ENCODE measurements around the gene THSD4. TPM values are rescaled to one million over a fixed set of nuclear protein-coding genes. Genes with fewer than 3 reads are reported as not detected.
A peak's percentile ranks its signal among the peaks of the same experiment; 100 is the strongest.
"Not testable (repeated sequence)": the region's sequence is repeated elsewhere in the genome, so short reads cannot be mapped to it uniquely, and the experiment has no call there.

The THSD4 gene
- total RNA-seq, 1 donor: 50.9 TPM

- DNase-seq (ENCODE audit: low read depth): no peak
- no peak overlapping the region for H3K4me3 ChIP-seq (ENCODE audit: low read depth, low read length)
- no peak for TF ChIP-seq CTCF (IDR thresholded peaks at IDR 0.05; ENCODE audit: insufficient read depth, low read length)
Observed at GRCh38 chr15:71436854-71437253, 321.6 kb downstream of the THSD4 start.

- DNase-seq (ENCODE audit: low read depth): no peak
- no peak for TF ChIP-seq CTCF (IDR thresholded peaks at IDR 0.05; ENCODE audit: insufficient read depth, low read length)
- no peak overlapping the region for H3K4me3 ChIP-seq (ENCODE audit: low read depth, low read length)
Observed at GRCh38 chr15:71437404-71437803, 322.1 kb downstream of the THSD4 start.

- no peak overlapping the region for H3K4me3 ChIP-seq (ENCODE audit: low read depth, low read length)
- TF ChIP-seq CTCF (IDR thresholded peaks at IDR 0.05; ENCODE audit: insufficient read depth, low read length): no peak
- no peak for DNase-seq (ENCODE audit: low read depth)
Observed at GRCh38 chr15:71437919-71438318, 322.6 kb downstream of the THSD4 start.

GRCh38 chr15:71439478-71439877 is 324.2 kb downstream of the THSD4 start:
- DNase-seq (ENCODE audit: low read depth): not testable (repeated sequence)

GRCh38 chr15:71440489-71441110 is 325.3 kb downstream of the THSD4 start:
- DNase-seq (ENCODE audit: low read depth): peak; percentile 88
- peak; percentile 53 for TF ChIP-seq CTCF (IDR thresholded peaks at IDR 0.05; ENCODE audit: insufficient read depth, low read length)
- no peak overlapping the region for H3K4me3 ChIP-seq (ENCODE audit: low read depth, low read length)

More at GRCh38 chr15:71439478-71439877, 324.2 kb downstream of the THSD4 start:
- not testable (repeated sequence) for H3K4me3 ChIP-seq (ENCODE audit: low read depth, low read length)

- H3K4me3 ChIP-seq (ENCODE audit: low read depth, low read length): no peak overlapping the region
- TF ChIP-seq CTCF (IDR thresholded peaks at IDR 0.05; ENCODE audit: insufficient read depth, low read length): peak; percentile 95
- peak; percentile 72 for DNase-seq (ENCODE audit: low read depth)
Observed at GRCh38 chr15:71443538-71443937, 328.3 kb downstream of the THSD4 start.

- TF ChIP-seq CTCF (IDR thresholded peaks at IDR 0.05; ENCODE audit: insufficient read depth, low read length): no peak
- DNase-seq (ENCODE audit: low read depth): no peak
Observed at GRCh38 chr15:71444032-71444810, 328.9 kb downstream of the THSD4 start.

More at GRCh38 chr15:71444032-71444810, 328.9 kb downstream of the THSD4 start:
- no peak overlapping the region for H3K4me3 ChIP-seq (ENCODE audit: low read depth, low read length)

All from fibroblast of the aortic adventitia (primary cell).